ENCODE results near the gene CXCR5. TPM values are rescaled to one million over a fixed set of nuclear protein-coding genes. Genes with fewer than 3 reads are reported as not detected.

Gene CXCR5
- total RNA-seq, 1 donor, result 0.54 TPM

GRCh38 chr11:118924591-118925585, 41.2 kb downstream of the CXCR5 start:
- DNase-seq (ENCODE audit: low read depth in 2 of 3, low spot score in 2 of 3), result peak in 1 of 3 donors; percentile 46

DNA sequence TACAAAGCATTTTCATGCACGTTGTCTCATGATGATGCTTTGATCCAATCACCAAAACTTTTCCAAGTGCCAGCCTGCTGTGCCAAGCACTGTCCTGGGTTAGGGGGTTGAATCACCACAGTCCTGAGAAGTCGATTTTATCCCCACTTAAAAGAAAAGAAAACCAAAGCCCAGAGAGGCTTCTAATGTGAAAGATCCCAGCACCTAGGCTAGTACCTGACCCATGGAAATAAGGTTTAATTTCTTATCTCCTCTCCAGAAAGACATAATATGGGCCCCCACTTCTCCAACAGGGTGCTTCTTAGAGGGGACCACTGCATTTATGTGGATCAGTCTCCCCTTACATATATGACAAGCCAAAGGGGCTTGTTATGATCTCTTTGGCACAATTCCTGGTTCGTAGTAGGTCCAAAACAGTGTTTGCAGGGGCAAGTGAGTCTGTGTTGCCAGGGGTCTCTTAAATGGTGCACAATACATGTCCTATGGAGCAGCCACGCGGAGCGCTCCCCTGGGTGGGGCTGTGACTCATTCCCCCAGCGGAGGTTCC, 43.9 kb downstream of the CXCR5 start:
- DNase-seq (ENCODE audit: low read depth in 2 of 3, low spot score in 2 of 3), result no peak

GRCh38 chr11:118928101-118928869, 44.6 kb downstream of the CXCR5 start:
- peak; percentile 87 to 96 (median 91) for DNase-seq (ENCODE audit: low read depth in 2 of 3, low spot score in 2 of 3)

- peak in 1 of 3 donors; percentile 69 for DNase-seq (ENCODE audit: low read depth in 2 of 3, low spot score in 2 of 3)
Observed at GRCh38 chr11:118928870-118929500, 45.3 kb downstream of the CXCR5 start.

DNA sequence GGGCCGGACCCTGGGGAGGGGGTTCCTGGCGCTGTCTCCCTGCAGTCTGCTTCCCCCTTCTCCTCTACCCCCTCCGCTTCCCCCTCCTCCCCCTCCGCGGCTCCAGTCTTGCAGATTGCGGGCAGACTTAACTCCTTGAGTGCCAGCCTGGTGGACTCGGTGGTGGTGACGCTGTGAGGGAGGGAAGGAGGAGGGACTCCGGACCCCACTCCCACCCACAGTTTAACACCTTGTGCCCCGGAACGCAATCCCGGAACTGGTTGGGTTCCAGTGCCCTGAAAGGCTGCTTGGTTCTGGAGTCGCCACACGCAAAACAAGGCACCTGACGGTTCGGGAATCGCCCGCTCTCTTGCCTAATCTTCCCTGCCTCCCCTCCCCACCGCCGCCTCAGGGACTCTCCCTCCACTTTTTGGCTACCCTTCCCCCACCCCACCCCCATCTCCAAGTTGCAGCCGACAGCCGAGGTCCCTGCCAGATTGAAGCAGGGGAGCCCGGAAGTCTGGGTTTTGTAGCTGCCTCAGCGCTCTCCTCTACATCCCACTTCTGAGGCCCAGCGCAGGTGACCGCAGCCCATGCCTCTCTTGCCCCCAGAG, 45.9 kb downstream of the CXCR5 start:
- DNase-seq (ENCODE audit: low read depth in 2 of 3, low spot score in 2 of 3), result peak; percentile 74 to 96 (median 91)

- DNase-seq (ENCODE audit: low read depth in 2 of 3, low spot score in 2 of 3), result peak; percentile 77 to 86 (median 77)
Observed at GRCh38 chr11:118930094-118930712, 46.5 kb downstream of the CXCR5 start.

DNA sequence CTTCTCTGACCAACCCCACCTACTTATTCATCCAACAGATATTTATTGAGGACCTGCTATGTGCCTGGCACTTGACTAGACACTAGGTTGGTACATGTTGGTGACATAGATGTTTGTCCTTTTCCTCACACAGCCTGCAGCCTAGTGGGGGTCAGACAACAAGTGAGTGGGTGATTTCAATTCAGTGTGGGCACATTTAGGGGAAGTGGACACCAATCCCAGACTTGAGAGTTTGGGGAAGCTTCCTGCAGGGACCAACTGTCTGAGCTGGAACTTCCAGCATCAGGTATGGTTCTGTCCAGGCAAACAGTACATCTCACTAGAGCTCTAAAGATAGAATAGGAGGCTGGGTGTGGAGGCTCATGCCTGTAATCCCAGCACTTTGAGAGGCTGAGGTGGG, 47.9 kb downstream of the CXCR5 start:
- no peak for DNase-seq (ENCODE audit: low read depth in 2 of 3, low spot score in 2 of 3)

- DNase-seq (ENCODE audit: low read depth in 2 of 3, low spot score in 2 of 3), result no peak
Observed at GRCh38 chr11:118933486-118933885, 49.8 kb downstream of the CXCR5 start.

DNA sequence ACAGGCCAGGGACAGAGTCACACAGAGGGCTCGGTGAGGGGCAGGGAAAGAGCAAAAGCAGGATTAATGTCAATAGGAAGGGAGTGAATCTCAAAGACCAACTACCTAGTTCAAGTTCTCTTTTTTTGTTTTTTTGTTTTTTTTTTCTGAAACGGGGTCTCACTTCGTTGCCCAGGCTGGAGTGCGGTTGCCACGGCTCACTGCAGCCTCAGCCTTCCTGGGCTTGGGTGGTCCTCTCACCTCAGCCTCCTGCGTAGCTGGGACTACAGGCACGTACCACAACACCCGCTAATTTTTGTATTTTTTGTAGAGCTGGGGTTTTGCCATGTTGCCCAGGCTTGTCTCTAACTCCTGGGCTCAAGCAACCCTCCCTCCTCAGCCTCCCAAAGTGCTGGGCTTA, 51.7 kb downstream of the CXCR5 start:
- no peak for DNase-seq (ENCODE audit: low read depth in 2 of 3, low spot score in 2 of 3)

DNA sequence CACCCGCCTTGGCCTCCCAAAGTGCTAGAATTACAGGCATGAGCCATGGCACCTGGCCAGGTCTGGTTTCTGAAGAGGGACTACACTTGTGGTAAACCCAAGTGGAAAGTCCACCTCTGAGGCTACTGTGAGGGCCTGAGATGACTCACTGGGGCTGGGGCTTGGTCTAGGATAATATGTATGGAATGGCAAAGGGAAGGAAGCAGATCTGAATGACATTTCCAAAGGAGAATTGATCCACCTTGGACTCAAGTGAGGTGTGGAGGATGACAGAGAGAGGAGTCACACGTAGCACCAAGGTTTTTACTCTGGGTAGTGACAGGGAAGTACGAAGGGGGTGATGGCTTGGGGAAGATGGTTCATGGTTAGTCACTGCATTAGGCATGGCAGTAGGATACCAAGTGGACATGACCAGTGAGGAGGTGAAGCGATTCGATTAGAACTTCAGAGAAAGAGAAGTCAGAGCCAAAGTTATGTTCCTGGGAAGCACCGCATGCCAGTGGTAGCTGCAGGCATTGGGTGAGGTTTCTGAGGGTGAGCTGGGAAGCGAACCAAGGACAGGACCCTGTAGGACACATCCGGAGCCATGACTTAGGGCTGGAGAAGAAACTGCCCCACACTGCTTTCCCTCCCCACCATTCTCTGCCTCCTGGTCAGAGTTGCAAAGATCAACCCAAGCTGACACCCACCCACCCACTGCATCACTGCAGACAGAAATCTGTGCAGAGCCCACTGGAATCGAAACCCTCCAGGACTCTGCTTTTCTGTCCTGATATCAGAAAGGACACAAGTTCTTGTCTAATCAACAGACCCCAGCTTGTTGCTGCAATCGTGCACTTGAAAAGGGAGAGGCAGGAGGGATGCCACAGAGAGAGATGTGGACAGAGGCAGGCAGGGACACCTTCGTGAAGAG, 55.1 kb downstream of the CXCR5 start:
- DNase-seq (ENCODE audit: low read depth in 2 of 3, low spot score in 2 of 3), result no peak

DNA sequence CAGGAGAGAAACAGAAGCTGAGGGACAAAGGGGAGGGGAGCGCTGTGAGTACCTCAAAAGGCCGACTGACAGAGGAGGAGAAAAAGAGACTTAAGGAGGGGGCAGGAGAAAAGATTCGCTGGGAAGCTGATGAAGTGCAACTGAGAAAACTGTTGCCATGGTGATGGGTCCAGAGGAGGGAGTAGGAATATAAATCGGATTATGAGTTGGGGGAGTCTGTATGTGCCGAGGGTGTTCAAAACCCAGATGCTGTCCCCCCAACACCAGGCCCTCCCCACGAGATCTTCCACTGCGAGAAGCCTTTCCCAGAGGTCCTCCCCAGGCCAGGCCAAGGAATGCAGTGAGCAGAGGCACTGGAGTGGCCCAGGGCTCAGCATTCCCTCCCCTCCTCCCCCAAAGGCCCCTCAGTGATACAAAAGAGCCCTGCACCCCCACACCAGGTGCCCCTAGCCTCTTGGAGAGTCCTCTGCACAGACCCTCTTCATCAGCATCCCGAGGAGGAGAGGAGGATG, 55.8 kb downstream of the CXCR5 start:
- no peak for DNase-seq (ENCODE audit: low read depth in 2 of 3, low spot score in 2 of 3)

GRCh38 chr11:118939953-118940598, 56.4 kb downstream of the CXCR5 start:
- peak in 2 of 3 donors; percentile 47 to 59 for DNase-seq (ENCODE audit: low read depth in 2 of 3, low spot score in 2 of 3)

DNA sequence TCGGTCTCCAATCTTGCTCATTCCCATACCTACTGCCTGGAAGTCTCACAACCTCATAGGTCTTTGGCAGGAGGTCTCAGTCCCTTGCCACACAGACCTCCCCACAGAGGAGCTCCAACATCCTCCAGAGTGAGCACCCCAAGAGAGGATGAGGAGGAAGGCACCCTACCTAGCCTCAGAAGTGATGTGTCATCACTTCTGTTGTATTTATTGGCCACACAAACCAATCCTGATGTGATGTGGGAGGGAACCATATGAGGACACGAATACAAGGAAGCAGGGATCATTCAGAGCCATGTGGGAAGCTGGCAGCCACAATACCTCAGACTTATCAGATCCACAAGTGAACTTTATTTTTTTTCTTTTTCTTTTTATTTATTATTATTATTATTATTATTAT, 63.4 kb downstream of the CXCR5 start:
- DNase-seq (ENCODE audit: low read depth in 2 of 3, low spot score in 2 of 3), result no peak

Small RNAs within 50 kb of the gene (small RNA-seq; reads per million reads assigned to genes)
- not detected for gene MIR4492
- not detected for gene RF00019
- gene RN7SL688P, result not detected

Other genes starting within 250 kb of the CXCR5 start
- not detected for gene TREH, start 204.2 kb upstream of the CXCR5 start, total RNA-seq
- gene DDX6, start 92.7 kb upstream of the CXCR5 start, total RNA-seq, result 69.7 TPM
- gene BCL9L, start 42.0 kb downstream of the CXCR5 start, total RNA-seq, result 17.5 TPM
- not detected for gene UPK2, start 72.4 kb downstream of the CXCR5 start, total RNA-seq
- not detected for gene FOXR1, start 87.9 kb downstream of the CXCR5 start, total RNA-seq
- 34.2 TPM for gene CENATAC, start 114.2 kb downstream of the CXCR5 start, total RNA-seq
- 1,067 TPM for gene RPS25, start 134.5 kb downstream of the CXCR5 start, total RNA-seq
- gene TRAPPC4, start 134.9 kb downstream of the CXCR5 start, total RNA-seq, result 70.6 TPM
- gene SLC37A4, start 147.0 kb downstream of the CXCR5 start, total RNA-seq, result 23.7 TPM
- 68.4 TPM for gene HYOU1, start 173.3 kb downstream of the CXCR5 start, total RNA-seq
- gene VPS11, start 183.9 kb downstream of the CXCR5 start, total RNA-seq, result 55.2 TPM
- gene HMBS, start 201.0 kb downstream of the CXCR5 start, total RNA-seq, result 9.2 TPM
- 27.2 TPM for gene DPAGT1, start 218.0 kb downstream of the CXCR5 start, total RNA-seq
- gene C2CD2L, start 223.5 kb downstream of the CXCR5 start, total RNA-seq, result 7.8 TPM
- gene HINFP, start 237.7 kb downstream of the CXCR5 start, total RNA-seq, result 27.5 TPM

Data from hematopoietic multipotent progenitor cell (in vitro differentiated cells).